ENCODE measurements around the gene SGSM1.

SGSM1 gene

GRCh38 chr22:24845041-24845898 lies 39.3 kb downstream of the SGSM1 start:
- DNase-seq = no peak

GRCh38 chr22:24847490-24847889 lies 41.5 kb downstream of the SGSM1 start:
- DNase-seq = no peak

GRCh38 chr22:24848559-24849168 lies 42.7 kb downstream of the SGSM1 start:
- DNase-seq = no peak

GRCh38 chr22:24855794-24856193 lies 49.8 kb downstream of the SGSM1 start:
- DNase-seq = no peak

- no peak for DNase-seq
These were observed 51.6 kb downstream of the SGSM1 start for GRCh38 chr22:24857576-24857975.

GRCh38 chr22:24859587-24859986 lies 53.6 kb downstream of the SGSM1 start:
- DNase-seq = no peak

GRCh38 chr22:24865508-24865907 lies 59.5 kb downstream of the SGSM1 start:
- no peak for DNase-seq

- DNase-seq = no peak
These were observed 61.5 kb downstream of the SGSM1 start for GRCh38 chr22:24867323-24868022.

- no peak for DNase-seq
These were observed 63.0 kb downstream of the SGSM1 start for GRCh38 chr22:24868979-24869378.

- no peak for DNase-seq
These were observed 65.7 kb downstream of the SGSM1 start for GRCh38 chr22:24871611-24872205.

- DNase-seq = no peak
These were observed 67.2 kb downstream of the SGSM1 start for GRCh38 chr22:24873226-24873625.

GRCh38 chr22:24875862-24876506 lies 70.0 kb downstream of the SGSM1 start:
- DNase-seq = no peak

GRCh38 chr22:24876700-24877099 lies 70.7 kb downstream of the SGSM1 start:
- no peak for DNase-seq

- no peak for DNase-seq
These were observed 73.0 kb downstream of the SGSM1 start for GRCh38 chr22:24878969-24879368.

GRCh38 chr22:24883432-24883831 lies 77.4 kb downstream of the SGSM1 start:
- no peak for DNase-seq

GRCh38 chr22:24887260-24887659 lies 81.2 kb downstream of the SGSM1 start:
- DNase-seq = no peak

GRCh38 chr22:24893341-24894070 lies 87.5 kb downstream of the SGSM1 start:
- no peak for DNase-seq

GRCh38 chr22:24894220-24894975 lies 88.4 kb downstream of the SGSM1 start:
- peak; percentile 89 for DNase-seq

- DNase-seq = peak; percentile 45
These were observed 89.0 kb downstream of the SGSM1 start for GRCh38 chr22:24894998-24895397.

- DNase-seq = no peak
These were observed 95.4 kb downstream of the SGSM1 start for GRCh38 chr22:24901448-24901847.

GRCh38 chr22:24905909-24906308 lies 99.9 kb downstream of the SGSM1 start:
- no peak for DNase-seq

Data from NCI-H510A (cell line).